HCT116 (cell line): Measurements from ENCODE around the gene CTTNBP2NL.

Experiments used
- POLR2A ChIP-seq: IDR thresholded peaks from 2 replicates; pipeline ENCODE4 v1.7.0; 2011; ENCODE audit warnings: borderline replicate concordance; ENCODE audit not compliant: insufficient read depth, insufficient read length; ENCODE audit errors: extremely low read depth
- SRF ChIP-seq: IDR thresholded peaks from 2 replicates; pipeline ENCODE4 v1.6.1; 2012; ENCODE audit warnings: low read depth
- ZNF274 ChIP-seq: fragments of 200-500 bp; sonication (Bioruptor generic); IDR thresholded peaks from 2 replicates; pipeline ENCODE4 v1.6.1; 2014; ENCODE audit warnings: mild to moderate bottlenecking, low read depth, low read length, inconsistent platforms
- TF ChIP-seq, protein P1 (sequence below), 3 experiments: fragments of 200-600 bp in 1 of 3; sonication (generic) in 1 of 3; IDR thresholded peaks in 2 of 3; conservative IDR thresholded peaks in 1 of 3; 2 replicates each; pipeline ENCODE4 v1.5.1; 2012 to 2017; ENCODE audit warnings: low read depth in 2 of 3, low read length in 2 of 3, antibody characterized with exemption in 1 of 3, borderline replicate concordance in 1 of 3, control low read depth in 1 of 3, mild to moderate bottlenecking in 1 of 3, mixed read lengths in 1 of 3, mixed run types in 1 of 3, moderate library complexity in 1 of 3; ENCODE audit not compliant: insufficient read depth in 1 of 3
- TF ChIP-seq, protein P2 (sequence below): IDR thresholded peaks from 2 replicates; pipeline ENCODE4 v1.6.1; 2012

DNA sequence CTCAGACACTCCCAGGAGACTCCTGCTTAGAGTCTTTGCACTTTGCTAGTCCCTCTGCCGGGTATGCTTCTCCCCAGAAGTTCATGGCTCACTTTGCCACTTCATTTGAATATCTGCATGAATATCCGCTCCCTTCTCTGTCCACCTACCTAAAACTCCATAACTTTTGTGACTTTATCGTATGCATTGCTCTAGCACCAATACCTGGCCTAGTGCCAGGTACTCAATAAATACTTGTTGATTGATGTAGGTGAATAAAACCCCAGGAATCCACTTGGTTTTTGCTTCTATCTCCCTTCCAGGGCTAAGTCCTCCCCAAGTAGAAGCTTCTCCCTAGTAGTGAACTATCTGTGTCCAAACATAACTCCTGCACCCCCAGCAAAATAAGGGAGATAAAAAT, 27.8 kb upstream of the CTTNBP2NL start:
- TF ChIP-seq, protein P1, sequence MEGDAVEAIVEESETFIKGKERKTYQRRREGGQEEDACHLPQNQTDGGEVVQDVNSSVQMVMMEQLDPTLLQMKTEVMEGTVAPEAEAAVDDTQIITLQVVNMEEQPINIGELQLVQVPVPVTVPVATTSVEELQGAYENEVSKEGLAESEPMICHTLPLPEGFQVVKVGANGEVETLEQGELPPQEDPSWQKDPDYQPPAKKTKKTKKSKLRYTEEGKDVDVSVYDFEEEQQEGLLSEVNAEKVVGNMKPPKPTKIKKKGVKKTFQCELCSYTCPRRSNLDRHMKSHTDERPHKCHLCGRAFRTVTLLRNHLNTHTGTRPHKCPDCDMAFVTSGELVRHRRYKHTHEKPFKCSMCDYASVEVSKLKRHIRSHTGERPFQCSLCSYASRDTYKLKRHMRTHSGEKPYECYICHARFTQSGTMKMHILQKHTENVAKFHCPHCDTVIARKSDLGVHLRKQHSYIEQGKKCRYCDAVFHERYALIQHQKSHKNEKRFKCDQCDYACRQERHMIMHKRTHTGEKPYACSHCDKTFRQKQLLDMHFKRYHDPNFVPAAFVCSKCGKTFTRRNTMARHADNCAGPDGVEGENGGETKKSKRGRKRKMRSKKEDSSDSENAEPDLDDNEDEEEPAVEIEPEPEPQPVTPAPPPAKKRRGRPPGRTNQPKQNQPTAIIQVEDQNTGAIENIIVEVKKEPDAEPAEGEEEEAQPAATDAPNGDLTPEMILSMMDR (IDR thresholded peaks at IDR 0.05 in 2 of 3, conservative IDR thresholded peaks at IDR 0.05 in 1 of 3; ENCODE audit: borderline replicate concordance in 1 of 3, insufficient read depth in 1 of 3, low read depth in 2 of 3, low read length in 2 of 3): no peak
- TF ChIP-seq ZNF274 (no peak), POLR2A (no peak), SRF (no peak)
- TF ChIP-seq, protein P2, sequence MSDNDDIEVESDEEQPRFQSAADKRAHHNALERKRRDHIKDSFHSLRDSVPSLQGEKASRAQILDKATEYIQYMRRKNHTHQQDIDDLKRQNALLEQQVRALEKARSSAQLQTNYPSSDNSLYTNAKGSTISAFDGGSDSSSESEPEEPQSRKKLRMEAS: no peak
